AG09309 (cell line): Measurements from ENCODE around the gene A2M.

Source experiments
- DNase-seq: peaks from one replicate; pipeline ENCODE4 v3.0.0-alpha.2; 2010; ENCODE audit warnings: low read depth
- H3K4me3 ChIP-seq: 2 replicates; pipeline ENCODE4 v1.5.1; 2011; ENCODE audit warnings: mild to moderate bottlenecking, low read depth, low read length, moderate library complexity; ENCODE audit not compliant: control insufficient read depth
- TF ChIP-seq, protein P1 (sequence below): IDR thresholded peaks from 2 replicates; pipeline ENCODE4 v1.5.1; 2011; ENCODE audit warnings: mild to moderate bottlenecking, low read depth, low read length, inconsistent platforms; ENCODE audit not compliant: insufficient read depth, control insufficient read depth; ENCODE audit errors: missing control alignments

The A2M gene

DNA sequence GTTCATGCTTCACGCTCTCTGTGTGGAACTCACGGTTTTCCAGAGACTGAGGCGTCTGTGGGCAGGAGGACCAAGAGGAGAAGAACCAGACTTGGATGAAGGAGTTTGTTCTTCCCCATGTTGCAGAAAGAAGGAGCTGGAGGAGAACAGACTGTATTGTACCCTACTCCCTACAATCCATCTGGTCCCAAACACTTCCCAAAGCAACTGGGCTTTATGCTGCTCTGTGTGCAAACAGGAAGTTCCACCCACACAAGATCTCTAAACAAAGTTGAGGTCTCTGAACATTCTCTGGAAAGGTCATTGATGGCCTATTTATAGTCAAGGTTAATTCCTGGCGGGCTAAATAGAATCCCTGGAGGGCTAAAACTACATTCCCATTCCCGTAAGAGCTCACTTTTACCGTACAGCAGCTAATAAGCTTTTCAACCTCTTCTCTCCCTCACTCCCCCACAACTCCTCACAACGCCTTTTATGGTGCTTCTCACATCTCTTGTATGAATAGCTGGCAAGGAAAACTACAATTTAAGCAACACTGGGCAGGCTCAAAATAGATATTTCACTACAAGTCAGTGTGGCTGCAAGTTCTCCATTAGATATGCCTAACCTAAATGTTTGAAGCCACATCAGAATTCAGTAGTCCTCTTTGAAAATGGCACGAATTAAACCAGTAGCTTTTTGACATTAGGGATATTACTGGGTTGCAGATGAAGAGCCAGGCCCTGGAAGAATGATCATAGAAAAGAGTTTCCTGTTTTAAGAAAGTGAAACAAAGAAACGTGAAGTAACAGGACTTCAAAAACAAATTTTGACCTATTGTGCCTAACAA is at the start of gene A2M:
Gene A2M, minus strand, starts transcription at position 189 of the 829 bp plus-strand sequence. Its CDS starts 70 bp downstream, at position 119.
- H3K4me3 ChIP-seq, result no peak within 1 kb of the TSS
- TF ChIP-seq, protein P1, sequence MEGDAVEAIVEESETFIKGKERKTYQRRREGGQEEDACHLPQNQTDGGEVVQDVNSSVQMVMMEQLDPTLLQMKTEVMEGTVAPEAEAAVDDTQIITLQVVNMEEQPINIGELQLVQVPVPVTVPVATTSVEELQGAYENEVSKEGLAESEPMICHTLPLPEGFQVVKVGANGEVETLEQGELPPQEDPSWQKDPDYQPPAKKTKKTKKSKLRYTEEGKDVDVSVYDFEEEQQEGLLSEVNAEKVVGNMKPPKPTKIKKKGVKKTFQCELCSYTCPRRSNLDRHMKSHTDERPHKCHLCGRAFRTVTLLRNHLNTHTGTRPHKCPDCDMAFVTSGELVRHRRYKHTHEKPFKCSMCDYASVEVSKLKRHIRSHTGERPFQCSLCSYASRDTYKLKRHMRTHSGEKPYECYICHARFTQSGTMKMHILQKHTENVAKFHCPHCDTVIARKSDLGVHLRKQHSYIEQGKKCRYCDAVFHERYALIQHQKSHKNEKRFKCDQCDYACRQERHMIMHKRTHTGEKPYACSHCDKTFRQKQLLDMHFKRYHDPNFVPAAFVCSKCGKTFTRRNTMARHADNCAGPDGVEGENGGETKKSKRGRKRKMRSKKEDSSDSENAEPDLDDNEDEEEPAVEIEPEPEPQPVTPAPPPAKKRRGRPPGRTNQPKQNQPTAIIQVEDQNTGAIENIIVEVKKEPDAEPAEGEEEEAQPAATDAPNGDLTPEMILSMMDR, result no peak
- no peak for DNase-seq

GRCh38 chr12:9163392-9163791 is 47.7 kb upstream of the A2M start:
- TF ChIP-seq, protein P1, result no peak
- no peak for DNase-seq

DNA sequence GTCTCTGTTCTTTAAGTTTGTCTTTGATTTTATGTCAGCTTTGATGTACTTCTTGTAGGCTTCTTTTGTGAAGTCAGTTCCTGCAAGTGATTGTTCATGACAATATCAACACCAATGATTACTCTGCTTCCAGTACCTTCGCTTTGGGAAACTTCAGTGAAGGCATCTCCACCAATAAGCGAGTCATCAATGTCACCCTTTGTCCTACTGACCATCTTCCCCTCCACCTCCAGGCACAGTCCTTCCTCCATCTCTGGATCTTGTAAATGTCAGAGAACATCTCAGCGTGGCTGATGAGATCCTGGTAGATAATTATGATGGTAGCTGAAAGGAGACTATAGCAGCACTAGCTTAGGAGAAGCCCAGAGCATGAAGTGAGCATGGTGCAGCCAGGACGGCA is 40.4 kb upstream of the A2M start:
- DNase-seq, result no peak
- TF ChIP-seq, protein P1, result no peak
- no peak overlapping the region for H3K4me3 ChIP-seq

More at GRCh38 chr12:9163392-9163791, 47.7 kb upstream of the A2M start:
- H3K4me3 ChIP-seq, result no peak overlapping the region

GRCh38 chr12:9149372-9149771 is 33.7 kb upstream of the A2M start:
- TF ChIP-seq, protein P1, result no peak
- DNase-seq, result no peak
- no peak overlapping the region for H3K4me3 ChIP-seq

- H3K4me3 ChIP-seq, result no peak overlapping the region
- TF ChIP-seq, protein P1, result no peak
- DNase-seq, result no peak
Measured at GRCh38 chr12:9148926-9149325, 33.2 kb upstream of the A2M start.

GRCh38 chr12:9147461-9147860 is 31.7 kb upstream of the A2M start:
- no peak overlapping the region for H3K4me3 ChIP-seq
- TF ChIP-seq, protein P1, result no peak
- no peak for DNase-seq
